Measurements from ENCODE around the gene ANKRD13B. TPM values are rescaled to one million over a fixed set of nuclear protein-coding genes. Genes with fewer than 3 reads are reported as not detected.

Gene ANKRD13B
- polyA plus RNA-seq, 1 donor (not counting 4 experiments of a cell fraction or from before 2014, with no cell fraction given) = 3.7 TPM

DNA sequence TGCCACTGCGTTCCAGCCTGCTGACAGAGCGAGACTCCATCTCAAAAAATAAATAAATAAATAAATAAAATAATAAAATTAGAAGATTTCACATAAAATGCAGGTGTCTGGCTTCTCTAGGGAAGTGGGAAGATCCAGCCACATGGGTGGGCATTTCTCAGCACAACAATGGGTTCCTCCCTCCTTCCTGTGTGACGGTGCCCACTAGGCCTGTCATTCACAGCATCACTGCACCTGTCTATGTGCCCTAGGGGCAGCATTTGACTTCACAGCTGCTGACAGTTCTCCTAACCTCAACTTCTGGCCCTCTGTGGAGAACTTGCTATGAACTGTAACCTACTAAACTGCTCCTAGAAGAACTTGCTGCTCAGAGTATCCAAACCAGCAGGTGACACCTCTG, 29.1 kb upstream of the ANKRD13B start:
- dilution Hi-C loops (cut with MboI; ENCODE audit: extremely low pct_ligation_motif_present, low sequenced_read_pairs) = no loop called here
- H4K20me1 ChIP-seq (ENCODE audit: control insufficient read depth, extremely low read depth, insufficient read depth, low read length) = no peaks in the 10 kb centered on the region
- H3K9me3 ChIP-seq (ENCODE audit: control insufficient read depth, low read depth, low read length) = no peaks in the 10 kb centered on the region
- no peak overlapping the region for H3K4me3 ChIP-seq (ENCODE audit: control insufficient read depth in 2 of 3, extremely low read depth in 1 of 3, insufficient read depth in 2 of 3, low read depth in 1 of 3, low read length in 3 of 3)
- H3K27me3 ChIP-seq (ENCODE audit: control insufficient read depth, extremely low read depth, insufficient read depth, low read length) = no peaks in the 10 kb centered on the region
- H3K79me2 ChIP-seq (ENCODE audit: control insufficient read depth, insufficient read depth, low read length) = no peaks in the 10 kb centered on the region
- FAIRE-seq (no peak), DNase-seq (ENCODE audit: low read depth, low spot score) (no peak)
- H3K9ac ChIP-seq (ENCODE audit: control insufficient read depth, extremely low read depth, insufficient read depth, low read length) = no peak overlapping the region
- no peaks in the 10 kb centered on the region for H3K9me1 ChIP-seq (ENCODE audit: control insufficient read depth, extremely low read depth, insufficient read depth, low read length)
- peaks cover 10% of the 10 kb centered on the region for H3K4me1 ChIP-seq (ENCODE audit: control insufficient read depth, extremely low read depth, insufficient read depth, low read length)
- H3K36me3 ChIP-seq (ENCODE audit: control insufficient read depth in 2 of 2, extremely low read depth in 1 of 2, insufficient read depth in 2 of 2, low read length in 2 of 2) = peaks cover 0 to 4% of the 10 kb centered on the region in 2 experiments
- TF ChIP-seq, protein P1, sequence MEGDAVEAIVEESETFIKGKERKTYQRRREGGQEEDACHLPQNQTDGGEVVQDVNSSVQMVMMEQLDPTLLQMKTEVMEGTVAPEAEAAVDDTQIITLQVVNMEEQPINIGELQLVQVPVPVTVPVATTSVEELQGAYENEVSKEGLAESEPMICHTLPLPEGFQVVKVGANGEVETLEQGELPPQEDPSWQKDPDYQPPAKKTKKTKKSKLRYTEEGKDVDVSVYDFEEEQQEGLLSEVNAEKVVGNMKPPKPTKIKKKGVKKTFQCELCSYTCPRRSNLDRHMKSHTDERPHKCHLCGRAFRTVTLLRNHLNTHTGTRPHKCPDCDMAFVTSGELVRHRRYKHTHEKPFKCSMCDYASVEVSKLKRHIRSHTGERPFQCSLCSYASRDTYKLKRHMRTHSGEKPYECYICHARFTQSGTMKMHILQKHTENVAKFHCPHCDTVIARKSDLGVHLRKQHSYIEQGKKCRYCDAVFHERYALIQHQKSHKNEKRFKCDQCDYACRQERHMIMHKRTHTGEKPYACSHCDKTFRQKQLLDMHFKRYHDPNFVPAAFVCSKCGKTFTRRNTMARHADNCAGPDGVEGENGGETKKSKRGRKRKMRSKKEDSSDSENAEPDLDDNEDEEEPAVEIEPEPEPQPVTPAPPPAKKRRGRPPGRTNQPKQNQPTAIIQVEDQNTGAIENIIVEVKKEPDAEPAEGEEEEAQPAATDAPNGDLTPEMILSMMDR (optimal IDR thresholded peaks at IDR 0.05 in 1 of 3, IDR thresholded peaks at IDR 0.05 in 1 of 3, conservative IDR thresholded peaks at IDR 0.05 in 1 of 3; ENCODE audit: extremely low read depth in 1 of 3, insufficient read depth in 2 of 3, low read length in 3 of 3) = no peak
- no peak for TF ChIP-seq EZH2 (IDR thresholded peaks at IDR 0.05; ENCODE audit: low read length)
- H3K4me2 ChIP-seq (ENCODE audit: control insufficient read depth, extremely low read depth, insufficient read depth, low read depth, low read length) = no peak overlapping the region
- H2AFZ ChIP-seq (ENCODE audit: control insufficient read depth, low read length) = no peak overlapping the region
- no peak overlapping the region for H3K27ac ChIP-seq (ENCODE audit: control insufficient read depth, insufficient read depth, low read length)

GRCh38 chr17:29565643-29566472, 27.1 kb upstream of the ANKRD13B start:
- Histone ChIP-seq H3K4me3 (ENCODE audit: control insufficient read depth in 2 of 3, extremely low read depth in 1 of 3, insufficient read depth in 2 of 3, low read depth in 1 of 3, low read length in 3 of 3) (peak overlapping the region; percentile 36 to 66 (median 46)), H3K9me3 (ENCODE audit: control insufficient read depth, low read depth, low read length) (no peaks in the 10 kb centered on the region), H3K79me2 (ENCODE audit: control insufficient read depth, insufficient read depth, low read length) (no peaks in the 10 kb centered on the region), H3K36me3 (ENCODE audit: control insufficient read depth in 2 of 2, extremely low read depth in 1 of 2, insufficient read depth in 2 of 2, low read length in 2 of 2) (peaks cover 0 to 4% of the 10 kb centered on the region in 2 experiments), H3K9me1 (ENCODE audit: control insufficient read depth, extremely low read depth, insufficient read depth, low read length) (no peaks in the 10 kb centered on the region), H3K9ac (ENCODE audit: control insufficient read depth, extremely low read depth, insufficient read depth, low read length) (peak overlapping the region; percentile 44), H3K27me3 (ENCODE audit: control insufficient read depth, extremely low read depth, insufficient read depth, low read length) (no peaks in the 10 kb centered on the region), H2AFZ (ENCODE audit: control insufficient read depth, low read length) (peak overlapping the region; percentile 53), H3K4me2 (ENCODE audit: control insufficient read depth, extremely low read depth, insufficient read depth, low read depth, low read length) (peak overlapping the region; percentile 74), H3K27ac (ENCODE audit: control insufficient read depth, insufficient read depth, low read length) (no peak overlapping the region), H3K4me1 (ENCODE audit: control insufficient read depth, extremely low read depth, insufficient read depth, low read length) (peaks cover 21% of the 10 kb centered on the region), H4K20me1 (ENCODE audit: control insufficient read depth, extremely low read depth, insufficient read depth, low read length) (no peaks in the 10 kb centered on the region)
- dilution Hi-C loops (cut with MboI; ENCODE audit: extremely low pct_ligation_motif_present, low sequenced_read_pairs) = no loop called here
- TF ChIP-seq, protein P1 (optimal IDR thresholded peaks at IDR 0.05 in 1 of 3, IDR thresholded peaks at IDR 0.05 in 1 of 3, conservative IDR thresholded peaks at IDR 0.05 in 1 of 3; ENCODE audit: extremely low read depth in 1 of 3, insufficient read depth in 2 of 3, low read length in 3 of 3) = no peak
- no peak for TF ChIP-seq EZH2 (IDR thresholded peaks at IDR 0.05; ENCODE audit: low read length)
- DNase-seq (ENCODE audit: low read depth, low spot score) = no peak
- FAIRE-seq = no peak
